HG03460 (cell line): ENCODE measurements around the gene VGF.
"Not testable (repeated sequence)": the region's sequence is repeated elsewhere in the genome, so short reads cannot be mapped to it uniquely, and the experiment has no call there.

ENCODE experiments used
- ATAC-seq: cut with Tn5 transposase; IDR thresholded peaks from one replicate; pipeline ENCODE4 v1.9.1; 2021; ENCODE audit not compliant: unreplicated experiment

VGF gene

GRCh38 chr7:101120315-101120714, 45.1 kb downstream of the VGF start:
- ATAC-seq = no peak

- ATAC-seq = no peak
Observed at GRCh38 chr7:101119876-101120275, 45.5 kb downstream of the VGF start.

- no peak for ATAC-seq
Observed at GRCh38 chr7:101118856-101119255, 46.5 kb downstream of the VGF start.

GRCh38 chr7:101116898-101117297, 48.5 kb downstream of the VGF start:
- ATAC-seq = no peak

GRCh38 chr7:101115215-101115614, 50.2 kb downstream of the VGF start:
- ATAC-seq = no peak

GRCh38 chr7:101114492-101114891, 50.9 kb downstream of the VGF start:
- no peak for ATAC-seq

- ATAC-seq = no peak
Observed at GRCh38 chr7:101113836-101114235, 51.5 kb downstream of the VGF start.

- ATAC-seq = not testable (repeated sequence)
Observed at GRCh38 chr7:101113140-101113539, 52.2 kb downstream of the VGF start.
